Ascending aorta (tissue), 2 donors: ENCODE data around the gene NFE2L1. TPM values are rescaled to one million over a fixed set of nuclear protein-coding genes. Genes with fewer than 3 reads are reported as not detected.
A peak's percentile ranks its signal among the peaks of the same experiment; 100 is the strongest.

Experiments
- DNase-seq, 2 donors: peaks; one replicate each; pipeline ENCODE4 v3.0.0-alpha.2; 2019; ENCODE audit warnings: low spot score in 2 of 2
- H3K27ac ChIP-seq, 2 donors: fragments of 200-600 bp; sonication (generic); one replicate each; pipeline ENCODE4 v1.5.1; 2016 to 2017; ENCODE audit warnings: mild to moderate bottlenecking in 1 of 2
- H3K27me3 ChIP-seq: fragments of 200-600 bp; sonication (generic); one replicate; pipeline ENCODE4 v1.5.1; 2017
- H3K36me3 ChIP-seq, 2 donors: fragments of 200-600 bp; sonication (generic); one replicate each; pipeline ENCODE4 v1.5.1; 2016
- H3K4me1 ChIP-seq, 2 donors: fragments of 200-600 bp; sonication (generic); one replicate each; pipeline ENCODE4 v1.5.1; 2016 to 2017; ENCODE audit warnings: mild to moderate bottlenecking in 1 of 2
- H3K4me3 ChIP-seq, 2 donors: fragments of 200-600 bp; sonication (generic); one replicate each; pipeline ENCODE4 v1.5.1; 2016 to 2017; ENCODE audit warnings: mild to moderate bottlenecking in 1 of 2
- H3K9me3 ChIP-seq, 2 donors: fragments of 200-600 bp; sonication (generic); one replicate each; pipeline ENCODE4 v1.5.1; 2016
- CTCF ChIP-seq, 3 experiments: fragments of 200-600 bp in 2 of 3; fragments of 450-650 bp in 1 of 3; sonication (generic) in 2 of 3; IDR thresholded peaks; one replicate each; pipeline ENCODE4 v1.5.1; 2016 to 2019; ENCODE audit warnings: antibody characterized with exemption in 3 of 3, mild to moderate bottlenecking in 1 of 3, moderate library complexity in 1 of 3
- intact Hi-C: fragments of 100-400 bp; cut with DNase I; formaldehyde crosslinking; loops from one replicate; pipeline ENCODE4 v1.15.1; 2023
- total RNA-seq: library from RNA; depleted of rRNA; stranded (reverse); fragments of >200 nt; gene quantifications from one replicate; pipeline ENCODE4 v1.1.0, GENCODE V29; 2016

Gene NFE2L1
- total RNA-seq, 1 donor from 2014 or later: 114 TPM

GRCh38 chr17:48100160-48100559 lies 52.0 kb downstream of the NFE2L1 start:
- Histone ChIP-seq H3K27me3 (no peaks in the 10 kb centered on the region), H3K36me3 (peaks cover 0 to 3% of the 10 kb centered on the region in 2 donors), H3K4me1 (peaks cover 0 to 14% of the 10 kb centered on the region in 2 donors), H3K9me3 (no peaks in the 10 kb centered on the region), H3K27ac (peak overlapping the region; percentile 96 to 98), H3K4me3 (peak overlapping the region; percentile 88 to 94)
- peak in 1 of 2 donors; percentile 71 for DNase-seq
- intact Hi-C loops: loop anchor here (2.0 to 10.0 kb wide), 3 partner anchors 51 to 255 kb away; partner anchors contain the start of genes NFE2L1, PNPO and SCRN2
- TF ChIP-seq CTCF (IDR thresholded peaks at IDR 0.05): no peak

GRCh38 chr17:48100591-48101011 lies 52.4 kb downstream of the NFE2L1 start:
- H3K27me3 ChIP-seq: no peaks in the 10 kb centered on the region
- peak overlapping the region; percentile 96 to 98 for H3K27ac ChIP-seq
- peak in 1 of 2 donors; percentile 79 for DNase-seq
- H3K36me3 ChIP-seq: no peaks in the 10 kb centered on the region
- H3K4me3 ChIP-seq: peak overlapping the region; percentile 88 to 94
- peaks cover 0 to 14% of the 10 kb centered on the region in 2 donors for H3K4me1 ChIP-seq
- intact Hi-C loops: loop anchor here (1.0 to 10.0 kb wide), 4 partner anchors 52 to 256 kb away; partner anchors contain the start of genes NFE2L1, PNPO and SCRN2
- TF ChIP-seq CTCF (IDR thresholded peaks at IDR 0.05): no peak
- H3K9me3 ChIP-seq: no peaks in the 10 kb centered on the region

- Histone ChIP-seq H3K36me3 (no peaks in the 10 kb centered on the region), H3K4me3 (peak within 1 kb of the TSS; percentile 88 to 94), H3K27ac (peak within 1 kb of the TSS; percentile 96 to 98), H3K4me1 (peaks cover 0 to 14% of the 10 kb centered on the region in 2 donors), H3K27me3 (no peaks in the 10 kb centered on the region), H3K9me3 (no peaks in the 10 kb centered on the region)
- intact Hi-C loops: loop anchor here (1.0 to 10.0 kb wide), 4 partner anchors 52 to 256 kb away; partner anchors contain the start of genes NFE2L1, PNPO and SCRN2
- no peak for TF ChIP-seq CTCF (IDR thresholded peaks at IDR 0.05)
- DNase-seq: peak; percentile 71 to 97
These were observed 53.0 kb downstream of the NFE2L1 start, which contains the start of gene CBX1 for GRCh38 chr17:48101012-48101720. CBX1 (minus strand) TSS chr17:48101478; CDS start chr17:48077004, 24,474 bp downstream.

GRCh38 chr17:48102043-48102750 lies 54.0 kb downstream of the NFE2L1 start:
- no peak for DNase-seq
- no peak for TF ChIP-seq CTCF (IDR thresholded peaks at IDR 0.05)
- Histone ChIP-seq H3K36me3 (no peaks in the 10 kb centered on the region), H3K4me3 (peak overlapping the region in 1 of 2 donors; percentile 88), H3K27me3 (no peaks in the 10 kb centered on the region), H3K4me1 (peaks cover 0 to 18% of the 10 kb centered on the region in 2 donors), H3K9me3 (no peaks in the 10 kb centered on the region), H3K27ac (no peak overlapping the region)
- intact Hi-C loops: loop anchor here (10.0 kb wide), 2 partner anchors 157 to 257 kb away; partner anchors contain the start of genes PNPO and SCRN2

- Histone ChIP-seq H3K4me1 (peaks cover 0 to 15% of the 10 kb centered on the region in 2 donors), H3K27ac (no peak overlapping the region), H3K9me3 (no peaks in the 10 kb centered on the region), H3K4me3 (no peak overlapping the region), H3K27me3 (no peaks in the 10 kb centered on the region), H3K36me3 (no peaks in the 10 kb centered on the region)
- no peak for DNase-seq
- no peak for TF ChIP-seq CTCF (IDR thresholded peaks at IDR 0.05)
- intact Hi-C loops: loop anchor here (10.0 kb wide), 2 partner anchors 158 to 258 kb away; partner anchors contain the start of genes PNPO and SCRN2
These were observed 54.9 kb downstream of the NFE2L1 start for GRCh38 chr17:48102798-48103715.
